ENCODE results near the gene CALU.

- TF ChIP-seq POLR2A (IDR thresholded peaks at IDR 0.05; ENCODE audit: low read length) (no peak), GATA1 (IDR thresholded peaks at IDR 0.05; ENCODE audit: low read depth, low read length) (no peak)
These were observed 16.8 kb downstream of the CALU start for GRCh38 chr7:128755819-128756476.

Data from erythroblast (primary cell).